Breast epithelium (tissue), 4 donors: ENCODE measurements around the gene ST3GAL6. TPM values are rescaled to one million over a fixed set of nuclear protein-coding genes. Genes with fewer than 3 reads are reported as not detected.

ENCODE experiments used
- DNase-seq, 2 donors: peaks; one replicate each; pipeline ENCODE4 v3.0.0-alpha.2; 2019; ENCODE audit warnings: low spot score in 2 of 2
- H3K27ac ChIP-seq, 2 donors: fragments of 200-600 bp; sonication (generic) in 1 of 2; one replicate each; pipeline ENCODE4 v1.5.1; 2016 to 2019; ENCODE audit warnings: mild to moderate bottlenecking in 1 of 2
- H3K27me3 ChIP-seq, 2 donors: fragments of 200-600 bp; sonication (generic) in 1 of 2; one replicate each; pipeline versions ENCODE4 v1.5.1 to v1.6.0; 2017 to 2019; ENCODE audit warnings: control low read depth in 1 of 2, mild to moderate bottlenecking in 1 of 2
- H3K36me3 ChIP-seq: fragments of 200-600 bp; one replicate; pipeline ENCODE4 v1.5.1; 2019
- H3K4me1 ChIP-seq, 2 donors: fragments of 200-600 bp; sonication (generic); one replicate each; pipeline ENCODE4 v1.5.1; 2016 to 2019; ENCODE audit warnings: control low read depth in 1 of 2
- H3K4me3 ChIP-seq, 3 donors: fragments of 200-600 bp; sonication (generic); 1 replicate in 2 of 3; 2 replicates in 1 of 3; pipeline ENCODE4 v1.5.1; 2016 to 2019; ENCODE audit warnings: mild to moderate bottlenecking in 3 of 3, moderate library complexity in 2 of 3
- H3K9me3 ChIP-seq, 2 donors: fragments of 200-600 bp; sonication (generic) in 1 of 2; one replicate each; pipeline ENCODE4 v1.5.1; 2016 to 2019; ENCODE audit warnings: control low read depth in 1 of 2
- CTCF ChIP-seq, 3 donors: fragments of 450-650 bp; IDR thresholded peaks; one replicate each; pipeline ENCODE4 v1.5.1; 2016 to 2017; ENCODE audit warnings: antibody characterized with exemption in 3 of 3, mild to moderate bottlenecking in 3 of 3, moderate library complexity in 3 of 3
- POLR2A ChIP-seq: fragments of 450-650 bp; IDR thresholded peaks from one replicate; pipeline ENCODE4 v1.6.1; 2016; ENCODE audit warnings: antibody characterized with exemption, mild to moderate bottlenecking, moderate library complexity
- POLR2AphosphoS5 ChIP-seq, 3 donors: sonication (generic); formaldehyde crosslinking; IDR thresholded peaks; one replicate each; pipeline ENCODE4 v1.6.1; 2017; ENCODE audit warnings: antibody characterized with exemption in 3 of 3
- intact Hi-C: fragments of 100-400 bp; cut with DNase I; formaldehyde crosslinking; loops from one replicate; pipeline ENCODE4 v1.15.1; 2023; ENCODE audit warnings: low total_unique reads
- total RNA-seq, 3 donors: library from RNA; depleted of rRNA; stranded (reverse); fragments of >200 nt; gene quantifications; one replicate each; pipeline ENCODE4 v1.1.0, GENCODE V29; 2016

Gene ST3GAL6
- total RNA-seq, 3 donors from 2014 or later, result 16.1 to 52.6 (median 22.1) TPM

- intact Hi-C loops, result no loop called here
- H3K4me1 ChIP-seq, result no peaks in the 10 kb centered on the region
- H3K27me3 ChIP-seq, result no peaks in the 10 kb centered on the region
- no peaks in the 10 kb centered on the region for H3K9me3 ChIP-seq
- peak overlapping the region; percentile 64 to 83 for H3K27ac ChIP-seq
- H3K4me3 ChIP-seq, result peak overlapping the region in 2 of 3 donors; percentile 21 to 23
- no peaks in the 10 kb centered on the region for H3K36me3 ChIP-seq
- TF ChIP-seq CTCF (IDR thresholded peaks at IDR 0.05) (no peak), POLR2AphosphoS5 (IDR thresholded peaks at IDR 0.05) (peak in 1 of 3 donors; percentile 30), POLR2A (no peak)
- DNase-seq, result peak; percentile 49 to 56
Observed at GRCh38 chr3:98770261-98771039, 7.3 kb downstream of the ST3GAL6 start.

GRCh38 chr3:98772022-98772421 lies 8.9 kb downstream of the ST3GAL6 start:
- TF ChIP-seq POLR2A (no peak), CTCF (IDR thresholded peaks at IDR 0.05) (no peak), POLR2AphosphoS5 (IDR thresholded peaks at IDR 0.05) (no peak)
- H3K4me1 ChIP-seq, result no peaks in the 10 kb centered on the region
- H3K27me3 ChIP-seq, result no peaks in the 10 kb centered on the region
- no peaks in the 10 kb centered on the region for H3K36me3 ChIP-seq
- no peak for DNase-seq
- H3K9me3 ChIP-seq, result no peaks in the 10 kb centered on the region
- intact Hi-C loops, result no loop called here
- no peak overlapping the region for H3K4me3 ChIP-seq
- H3K27ac ChIP-seq, result peak overlapping the region in 1 of 2 donors; percentile 83

GRCh38 chr3:98775459-98776139 lies 12.5 kb downstream of the ST3GAL6 start:
- Histone ChIP-seq H3K27me3 (no peaks in the 10 kb centered on the region), H3K4me3 (no peak overlapping the region), H3K36me3 (no peaks in the 10 kb centered on the region), H3K9me3 (no peaks in the 10 kb centered on the region), H3K27ac (no peak overlapping the region), H3K4me1 (no peaks in the 10 kb centered on the region)
- intact Hi-C loops, result no loop called here
- TF ChIP-seq POLR2AphosphoS5 (IDR thresholded peaks at IDR 0.05) (no peak), POLR2A (no peak), CTCF (IDR thresholded peaks at IDR 0.05) (no peak)
- no peak for DNase-seq

GRCh38 chr3:98776140-98776493 lies 13.0 kb downstream of the ST3GAL6 start:
- H3K4me1 ChIP-seq, result no peaks in the 10 kb centered on the region
- H3K36me3 ChIP-seq, result no peaks in the 10 kb centered on the region
- DNase-seq, result no peak
- H3K27me3 ChIP-seq, result no peaks in the 10 kb centered on the region
- intact Hi-C loops, result no loop called here
- no peak overlapping the region for H3K27ac ChIP-seq
- H3K9me3 ChIP-seq, result no peaks in the 10 kb centered on the region
- H3K4me3 ChIP-seq, result no peak overlapping the region
- TF ChIP-seq CTCF (IDR thresholded peaks at IDR 0.05) (no peak), POLR2A (no peak), POLR2AphosphoS5 (IDR thresholded peaks at IDR 0.05) (no peak)

GRCh38 chr3:98777286-98777685 lies 14.1 kb downstream of the ST3GAL6 start:
- TF ChIP-seq POLR2AphosphoS5 (IDR thresholded peaks at IDR 0.05) (no peak), CTCF (IDR thresholded peaks at IDR 0.05) (no peak), POLR2A (no peak)
- DNase-seq, result no peak
- Histone ChIP-seq H3K36me3 (no peaks in the 10 kb centered on the region), H3K27me3 (no peaks in the 10 kb centered on the region), H3K9me3 (no peaks in the 10 kb centered on the region), H3K4me3 (no peak overlapping the region), H3K27ac (peak overlapping the region in 1 of 2 donors; percentile 16), H3K4me1 (no peaks in the 10 kb centered on the region)
- intact Hi-C loops, result no loop called here
